Smooth muscle cell (in vitro differentiated cells): ENCODE results near the gene GDAP2. TPM values are rescaled to one million over a fixed set of nuclear protein-coding genes. Genes with fewer than 3 reads are reported as not detected.

Experiments used
- DNase-seq: peaks from one replicate; lab custom pipeline; 2025; ENCODE audit not compliant: unreplicated experiment; lab: John Stamatoyannopoulos, UW
- H2AFZ ChIP-seq: fragments of 200-600 bp; sonication (generic); 2 replicates; pipeline ENCODE4 v1.6.0; 2016; ENCODE audit warnings: antibody characterized with exemption, low read depth, mild to moderate bottlenecking
- H3F3A ChIP-seq: fragments of 200-600 bp; sonication (generic); 2 replicates; pipeline ENCODE4 v1.6.0; 2017; ENCODE audit warnings: antibody characterized with exemption, low read depth
- H3K27ac ChIP-seq: fragments of 200-600 bp; sonication (generic); 2 replicates; pipeline ENCODE4 v1.5.1; 2016; ENCODE audit warnings: low read depth, mild to moderate bottlenecking
- H3K27me3 ChIP-seq: fragments of 200-600 bp; sonication (generic); 2 replicates; pipeline ENCODE4 v1.6.1; 2016; ENCODE audit warnings: low read depth, mild to moderate bottlenecking
- H3K36me3 ChIP-seq: fragments of 200-600 bp; sonication (generic); 2 replicates; pipeline ENCODE4 v1.5.1; 2016; ENCODE audit warnings: low read depth
- H3K4me1 ChIP-seq: fragments of 200-600 bp; sonication (generic); 2 replicates; pipeline ENCODE4 v1.5.1; 2016; ENCODE audit warnings: low read depth
- H3K4me2 ChIP-seq: fragments of 200-600 bp; sonication (generic); 2 replicates; pipeline ENCODE4 v1.6.0; 2016; ENCODE audit warnings: mild to moderate bottlenecking
- H3K4me3 ChIP-seq: fragments of 200-600 bp; sonication (generic); 2 replicates; pipeline ENCODE4 v1.5.1; 2016; ENCODE audit warnings: mild to moderate bottlenecking
- H3K79me2 ChIP-seq: fragments of 200-600 bp; sonication (generic); 2 replicates; pipeline ENCODE4 v1.6.0; 2016; ENCODE audit warnings: low read depth, mild to moderate bottlenecking
- H3K9ac ChIP-seq: fragments of 200-600 bp; sonication (generic); 2 replicates; pipeline ENCODE4 v1.6.0; 2016; ENCODE audit warnings: low read depth
- H3K9me3 ChIP-seq: fragments of 200-600 bp; sonication (generic); replicated peaks from 2 replicates; pipeline ENCODE4 v1.5.1; 2016; ENCODE audit warnings: low read depth
- H4K20me1 ChIP-seq: fragments of 200-600 bp; sonication (generic); 2 replicates; pipeline ENCODE4 v1.6.0; 2016; ENCODE audit warnings: low read depth
- WGBS: methylation state at CpG from one replicate; pipeline ENCODE4 v1.1.7; 2016; ENCODE audit warnings: low lambda C conversion rate; 5-methylcytosine and 5-hydroxymethylcytosine counted together
- polyA plus RNA-seq: library from polyadenylated mRNA; unstranded; fragments of >200 nt; fragmentation: Nextera tagmentation; extraction: Ambion mirVana; gene quantifications from 2 replicates; pipeline ENCODE4 v1.2.1, GENCODE V29; 2016
- total RNA-seq: library from RNA; depleted of rRNA; stranded (reverse); fragments of >200 nt; gene quantifications from 2 replicates; pipeline ENCODE4 v1.2.3, GENCODE V29; 2014
- TF ChIP-seq, protein P1 (sequence below): fragments of 200-600 bp; sonication (generic); IDR thresholded peaks from 2 replicates; pipeline ENCODE4 v1.5.1; 2017; ENCODE audit warnings: borderline replicate concordance, mild to moderate bottlenecking, antibody characterized with exemption; ENCODE audit not compliant: insufficient read depth, poor library complexity, severe bottlenecking

The GDAP2 gene
- total and polyA plus RNA-seq, 2 experiments from 2014 or later, result 10.5 to 30.1 TPM

DNA sequence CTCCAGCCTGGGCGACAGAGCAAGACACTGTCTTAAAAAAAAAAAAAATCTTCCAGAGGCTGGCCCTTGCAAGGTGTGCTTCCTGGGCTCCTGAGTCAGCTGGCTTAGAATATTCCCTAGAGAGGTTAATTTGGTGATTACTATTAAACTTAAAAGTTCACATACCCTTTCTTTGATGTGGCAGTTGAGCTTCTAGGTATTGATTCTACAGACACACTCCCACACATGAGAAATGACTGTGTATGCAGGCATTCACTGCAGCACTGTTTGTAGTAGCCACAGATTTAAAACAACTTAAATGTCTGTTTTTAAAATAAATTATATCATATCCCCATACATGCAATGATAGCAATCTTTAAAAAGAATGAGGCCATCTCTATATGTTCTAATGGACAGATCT is 93.4 kb downstream of the GDAP2 start:
- no peak overlapping the region for H3K27ac ChIP-seq
- H3K4me3 ChIP-seq, result no peak overlapping the region
- no peaks in the 10 kb centered on the region for H3K9me3 ChIP-seq
- no peak overlapping the region for H2AFZ ChIP-seq
- no peaks in the 10 kb centered on the region for H3K79me2 ChIP-seq
- no peaks in the 10 kb centered on the region for H3K4me1 ChIP-seq
- TF ChIP-seq, protein P1, sequence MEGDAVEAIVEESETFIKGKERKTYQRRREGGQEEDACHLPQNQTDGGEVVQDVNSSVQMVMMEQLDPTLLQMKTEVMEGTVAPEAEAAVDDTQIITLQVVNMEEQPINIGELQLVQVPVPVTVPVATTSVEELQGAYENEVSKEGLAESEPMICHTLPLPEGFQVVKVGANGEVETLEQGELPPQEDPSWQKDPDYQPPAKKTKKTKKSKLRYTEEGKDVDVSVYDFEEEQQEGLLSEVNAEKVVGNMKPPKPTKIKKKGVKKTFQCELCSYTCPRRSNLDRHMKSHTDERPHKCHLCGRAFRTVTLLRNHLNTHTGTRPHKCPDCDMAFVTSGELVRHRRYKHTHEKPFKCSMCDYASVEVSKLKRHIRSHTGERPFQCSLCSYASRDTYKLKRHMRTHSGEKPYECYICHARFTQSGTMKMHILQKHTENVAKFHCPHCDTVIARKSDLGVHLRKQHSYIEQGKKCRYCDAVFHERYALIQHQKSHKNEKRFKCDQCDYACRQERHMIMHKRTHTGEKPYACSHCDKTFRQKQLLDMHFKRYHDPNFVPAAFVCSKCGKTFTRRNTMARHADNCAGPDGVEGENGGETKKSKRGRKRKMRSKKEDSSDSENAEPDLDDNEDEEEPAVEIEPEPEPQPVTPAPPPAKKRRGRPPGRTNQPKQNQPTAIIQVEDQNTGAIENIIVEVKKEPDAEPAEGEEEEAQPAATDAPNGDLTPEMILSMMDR, result no peak
- no peaks in the 10 kb centered on the region for H3F3A ChIP-seq
- H3K9ac ChIP-seq, result no peak overlapping the region
- WGBS, result 89% methylated on average over 1 of the region's 1 CpG
- DNase-seq, result no peak
- H3K4me2 ChIP-seq, result no peak overlapping the region
- H3K36me3 ChIP-seq, result no peaks in the 10 kb centered on the region
- no peaks in the 10 kb centered on the region for H3K27me3 ChIP-seq
- H4K20me1 ChIP-seq, result no peaks in the 10 kb centered on the region

DNA sequence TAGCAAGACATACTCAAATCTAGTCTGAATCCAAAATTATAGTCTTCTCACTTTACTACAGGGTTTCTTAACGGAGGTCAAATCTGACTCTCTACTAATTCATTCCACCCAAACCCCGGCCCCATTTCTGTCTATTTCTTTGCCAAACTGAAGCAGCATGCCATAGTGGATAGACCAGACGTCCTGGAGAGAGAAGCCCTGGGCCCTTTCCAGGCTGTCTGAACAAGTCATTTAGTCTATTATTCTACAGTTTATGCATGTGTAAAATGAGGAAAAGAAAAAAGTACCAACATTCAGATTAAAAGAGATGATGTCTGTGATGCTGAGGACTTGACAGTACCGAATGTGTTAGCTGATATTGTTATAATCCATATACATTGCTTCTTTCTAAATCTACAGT is 95.0 kb downstream of the GDAP2 start:
- Histone ChIP-seq H3K27ac (no peak overlapping the region), H3K79me2 (no peaks in the 10 kb centered on the region), H4K20me1 (no peaks in the 10 kb centered on the region), H3K9me3 (no peaks in the 10 kb centered on the region), H3K4me3 (no peak overlapping the region), H2AFZ (no peak overlapping the region), H3K27me3 (no peaks in the 10 kb centered on the region), H3K4me2 (no peak overlapping the region), H3F3A (no peaks in the 10 kb centered on the region), H3K36me3 (no peaks in the 10 kb centered on the region), H3K9ac (no peak overlapping the region), H3K4me1 (no peaks in the 10 kb centered on the region)
- WGBS, result 96% methylated on average over 4 of the region's 4 CpGs
- DNase-seq, result no peak
- TF ChIP-seq, protein P1, result no peak

DNA sequence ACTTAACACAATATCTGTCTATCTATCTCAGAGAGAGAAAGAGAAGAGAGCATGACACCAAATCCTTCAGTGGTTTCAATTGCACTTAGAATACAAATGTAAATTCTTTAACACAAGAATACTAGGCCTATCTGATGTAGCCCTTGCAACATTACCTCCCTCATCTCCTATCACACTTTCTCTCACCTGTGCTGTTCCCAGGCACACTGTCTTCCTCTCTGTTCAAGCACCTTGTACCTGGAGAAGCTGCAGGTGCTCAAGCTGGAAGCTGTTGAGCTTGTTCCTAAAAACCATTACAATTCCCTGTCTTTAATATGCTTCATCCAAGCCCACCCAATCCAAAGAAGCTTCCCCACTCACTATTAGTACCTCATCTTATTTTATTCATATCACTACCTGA is 97.0 kb downstream of the GDAP2 start:
- no peaks in the 10 kb centered on the region for H4K20me1 ChIP-seq
- H3F3A ChIP-seq, result peaks cover 8% of the 10 kb centered on the region
- no peak overlapping the region for H3K27ac ChIP-seq
- TF ChIP-seq, protein P1, result no peak
- DNase-seq, result no peak
- no peak overlapping the region for H2AFZ ChIP-seq
- H3K27me3 ChIP-seq, result no peaks in the 10 kb centered on the region
- H3K9ac ChIP-seq, result no peak overlapping the region
- H3K9me3 ChIP-seq, result no peaks in the 10 kb centered on the region
- no peaks in the 10 kb centered on the region for H3K36me3 ChIP-seq
- H3K79me2 ChIP-seq, result no peaks in the 10 kb centered on the region
- no peak overlapping the region for H3K4me2 ChIP-seq
- H3K4me1 ChIP-seq, result no peaks in the 10 kb centered on the region
- H3K4me3 ChIP-seq, result no peak overlapping the region

DNA sequence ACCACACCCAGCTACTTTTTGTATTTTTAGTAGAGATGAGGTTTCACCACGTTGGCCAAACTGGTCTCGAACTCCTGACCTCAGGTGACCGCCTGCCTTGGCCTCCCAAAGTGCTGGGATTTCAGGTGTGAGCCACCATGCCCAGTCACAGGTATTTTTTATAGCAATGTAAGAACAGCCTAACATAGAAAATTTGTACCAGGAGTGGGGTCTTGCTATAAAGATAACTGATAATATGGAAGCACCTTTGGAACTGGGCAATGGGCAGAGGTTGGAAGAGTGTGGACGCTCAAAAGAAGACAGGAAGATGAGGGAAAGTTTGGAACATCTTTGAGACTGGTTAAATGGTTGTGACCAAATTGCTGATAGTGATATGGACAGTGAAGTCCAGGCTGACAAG is 99.2 kb downstream of the GDAP2 start:
- H3F3A ChIP-seq, result peaks cover 16% of the 10 kb centered on the region
- WGBS, result 97% methylated on average over 4 of the region's 4 CpGs
- H3K27me3 ChIP-seq, result no peaks in the 10 kb centered on the region
- no peaks in the 10 kb centered on the region for H3K36me3 ChIP-seq
- H3K4me3 ChIP-seq, result no peak overlapping the region
- peaks cover 5% of the 10 kb centered on the region for H3K4me1 ChIP-seq
- DNase-seq, result no peak
- TF ChIP-seq, protein P1, result no peak
- no peak overlapping the region for H2AFZ ChIP-seq
- no peak overlapping the region for H3K27ac ChIP-seq
- no peaks in the 10 kb centered on the region for H4K20me1 ChIP-seq
- no peak overlapping the region for H3K4me2 ChIP-seq
- H3K9ac ChIP-seq, result no peak overlapping the region
- H3K79me2 ChIP-seq, result no peaks in the 10 kb centered on the region
- H3K9me3 ChIP-seq, result no peaks in the 10 kb centered on the region
